GM23338 (cell line): Measurements from ENCODE around the gene ATF6. TPM values are rescaled to one million over a fixed set of nuclear protein-coding genes. Genes with fewer than 3 reads are reported as not detected.

Source experiments
- ATAC-seq: fragments of 200-7000 bp; cut with Tn5 transposase; 3 replicates; pipeline ENCODE4 v1.9.1; 2020
- DNase-seq: peaks from one replicate; pipeline ENCODE4 v3.0.0-alpha.2; 2015; ENCODE audit warnings: low spot score
- H2AFZ ChIP-seq: fragments of 200-600 bp; sonication (generic); 2 replicates; pipeline ENCODE4 v1.8.0; 2016; ENCODE audit warnings: antibody characterized with exemption, mild to moderate bottlenecking, moderate library complexity
- H3F3A ChIP-seq: fragments of 200-600 bp; sonication (generic); replicated peaks from 2 replicates; pipeline ENCODE4 v1.8.0; 2017; ENCODE audit warnings: antibody characterized with exemption, mixed run types, low read depth
- H3K27ac ChIP-seq: fragments of 200-600 bp; sonication (generic); 2 replicates; pipeline ENCODE4 v1.6.1; 2016; ENCODE audit warnings: low read depth
- H3K27me3 ChIP-seq: fragments of 200-600 bp; sonication (generic); 2 replicates; pipeline ENCODE4 v1.8.0; 2016; ENCODE audit warnings: mild to moderate bottlenecking, mixed run types, moderate library complexity; ENCODE audit not compliant: insufficient read depth
- H3K36me3 ChIP-seq: fragments of 200-600 bp; sonication (generic); 2 replicates; pipeline ENCODE4 v1.8.0; 2016; ENCODE audit warnings: mild to moderate bottlenecking; ENCODE audit not compliant: insufficient read depth
- H3K4me1 ChIP-seq: fragments of 200-600 bp; sonication (generic); 2 replicates; pipeline ENCODE4 v1.8.0; 2016; ENCODE audit warnings: mild to moderate bottlenecking, moderate library complexity; ENCODE audit not compliant: insufficient read depth
- H3K4me2 ChIP-seq: fragments of 200-600 bp; sonication (generic); 2 replicates; pipeline ENCODE4 v1.7.1; 2017; ENCODE audit warnings: mixed run types
- H3K4me3 ChIP-seq: fragments of 200-600 bp; sonication (generic); 2 replicates; pipeline ENCODE4 v1.6.1; 2016; ENCODE audit warnings: mixed run types
- H3K79me2 ChIP-seq: fragments of 200-600 bp; sonication (generic); replicated peaks from 2 replicates; pipeline ENCODE4 v1.8.0; 2017; ENCODE audit warnings: mild to moderate bottlenecking; ENCODE audit not compliant: insufficient read depth
- H3K9me2 ChIP-seq: fragments of 200-600 bp; sonication (generic); 2 replicates; pipeline ENCODE4 v1.8.0; 2017; ENCODE audit not compliant: insufficient read depth
- H4K20me1 ChIP-seq: fragments of 200-600 bp; sonication (generic); replicated peaks from 2 replicates; pipeline ENCODE4 v1.8.0; 2017; ENCODE audit warnings: mild to moderate bottlenecking; ENCODE audit not compliant: insufficient read depth
- H3K27ac Mint-ChIP-seq: 2 replicates; pipeline ENCODE4 v1.8.0; 2020; ENCODE audit warnings: inconsistent platforms, mild to moderate bottlenecking, moderate library complexity, mixed read lengths
- H3K27me3 Mint-ChIP-seq: 3 replicates; pipeline ENCODE4 v1.8.0; 2022; ENCODE audit warnings: low read depth, mild to moderate bottlenecking, moderate library complexity, mixed read lengths, inconsistent platforms; ENCODE audit not compliant: insufficient read depth, poor library complexity
- H3K36me3 Mint-ChIP-seq: 3 replicates; pipeline ENCODE4 v1.8.0; 2021; ENCODE audit warnings: low read depth, mild to moderate bottlenecking, inconsistent platforms, moderate library complexity, mixed read lengths
- H3K4me1 Mint-ChIP-seq: 3 replicates; pipeline ENCODE4 v1.8.0; 2020; ENCODE audit warnings: mild to moderate bottlenecking, inconsistent platforms, mixed read lengths
- H3K4me3 Mint-ChIP-seq: 3 replicates; pipeline ENCODE4 v1.8.0; 2021; ENCODE audit warnings: moderate library complexity, mild to moderate bottlenecking, inconsistent platforms, mixed read lengths
- H3K9me3 Mint-ChIP-seq: 3 replicates; pipeline ENCODE4 v1.8.0; 2020; ENCODE audit warnings: moderate library complexity, mild to moderate bottlenecking, inconsistent platforms, mixed read lengths
- EZH2phosphoT487 ChIP-seq: fragments of 200-600 bp; sonication (generic); IDR thresholded peaks from one replicate; pipeline ENCODE4 v1.8.1; 2018; ENCODE audit warnings: antibody characterized with exemption; ENCODE audit not compliant: unreplicated experiment
- REST ChIP-seq: IDR thresholded peaks from one replicate; pipeline ENCODE4 v1.6.1; 2018; ENCODE audit warnings: antibody characterized with exemption; ENCODE audit not compliant: unreplicated experiment
- ZNF114 ChIP-seq: fragments of 250-450 bp; sonication (Bioruptor Pico); IDR thresholded peaks from 2 replicates; pipeline ENCODE4 v1.5.0; 2020; ENCODE audit warnings: mild to moderate bottlenecking, moderate library complexity
- ZNF462 ChIP-seq: fragments of 250-450 bp; sonication (Bioruptor Pico); IDR thresholded peaks from 2 replicates; pipeline ENCODE4 v1.5.0; 2020; ENCODE audit warnings: mild to moderate bottlenecking, moderate library complexity
- polyA plus RNA-seq: library from polyadenylated mRNA; unstranded; fragments of >200 nt; fragmentation: Nextera tagmentation; extraction: Ambion mirVana; gene quantifications from 2 replicates; pipeline ENCODE4 v1.2.1, GENCODE V29; 2016
- total RNA-seq: library from RNA; depleted of rRNA; stranded (reverse); fragments of >200 nt; shearing (Covaris generic); gene quantifications from 2 replicates; pipeline ENCODE4 v1.2.3, GENCODE V29; 2014

Gene ATF6
- total and polyA plus RNA-seq, 2 experiments from 2014 or later, result 5.0 to 13.5 TPM

DNA sequence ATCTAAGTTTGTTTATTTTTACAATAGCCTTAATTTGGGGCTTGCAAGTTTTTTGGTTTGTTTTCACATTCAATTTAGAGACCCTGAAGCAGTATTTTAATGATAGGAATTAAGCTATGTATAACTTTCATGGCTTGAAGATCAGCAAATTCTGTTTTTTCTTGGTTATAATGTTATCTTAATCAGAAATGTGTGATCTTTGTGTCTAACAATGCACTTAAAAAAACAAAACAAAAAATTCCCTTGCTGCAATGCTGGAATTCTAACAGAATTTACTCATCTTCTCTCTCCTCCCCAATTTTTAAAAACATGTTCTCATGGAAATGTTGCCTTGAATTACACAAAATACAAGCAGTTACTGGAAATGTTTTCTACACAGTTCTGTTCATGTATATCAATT, 144.5 kb downstream of the ATF6 start:
- Histone ChIP-seq H3K4me2 (no peak overlapping the region), H2AFZ (no peak overlapping the region), H3K79me2 (no peaks in the 10 kb centered on the region), H3F3A (no peaks in the 10 kb centered on the region), H4K20me1 (no peaks in the 10 kb centered on the region), H3K27me3 (no peaks in the 10 kb centered on the region), H3K9me2 (no peaks in the 10 kb centered on the region), H3K36me3 (no peaks in the 10 kb centered on the region), H3K27ac (no peak overlapping the region), H3K4me1 (no peaks in the 10 kb centered on the region), H3K4me3 (no peak overlapping the region)
- no peak for ATAC-seq
- Mint-ChIP-seq H3K36me3 (no peaks in the 10 kb centered on the region), H3K4me1 (peaks cover 7% of the 10 kb centered on the region; the same call in 2 of the 3 replicates), H3K27ac (no peak overlapping the region), H3K27me3 (no peaks in the 10 kb centered on the region), H3K4me3 (no peak overlapping the region), H3K9me3 (no peaks in the 10 kb centered on the region)
- DNase-seq, result no peak
- no peak for TF ChIP-seq REST
- no peak for TF ChIP-seq ZNF114
- no peak for TF ChIP-seq ZNF462 (CRISPR knock-in tag)
- no peak for TF ChIP-seq EZH2phosphoT487
